ENCODE data around the gene KAZN.

DNA sequence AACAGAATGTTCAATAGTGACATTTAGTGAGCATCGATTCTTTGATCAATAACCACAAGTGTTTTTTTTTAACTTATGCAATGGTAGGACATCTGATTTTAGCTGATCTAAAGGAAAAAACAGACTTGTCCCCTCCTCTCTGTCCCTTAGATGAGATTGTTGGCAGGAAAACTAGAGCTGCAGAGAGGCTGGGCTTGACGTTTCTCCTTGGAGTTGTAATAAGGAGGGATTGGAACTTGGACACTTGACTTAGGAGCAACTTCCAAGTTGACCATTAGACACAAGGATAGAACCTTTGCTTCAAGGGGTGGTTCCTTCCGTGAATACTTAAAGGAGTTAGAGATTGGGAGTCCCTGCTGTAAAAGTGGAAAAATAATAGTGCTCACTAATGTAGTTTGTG, 49.9 kb downstream of the KAZN start:
- TF ChIP-seq ZNF335 (tag by site-specific recombination; conservative IDR thresholded peaks at IDR 0.05) = no peak
- TF ChIP-seq, protein P1, sequence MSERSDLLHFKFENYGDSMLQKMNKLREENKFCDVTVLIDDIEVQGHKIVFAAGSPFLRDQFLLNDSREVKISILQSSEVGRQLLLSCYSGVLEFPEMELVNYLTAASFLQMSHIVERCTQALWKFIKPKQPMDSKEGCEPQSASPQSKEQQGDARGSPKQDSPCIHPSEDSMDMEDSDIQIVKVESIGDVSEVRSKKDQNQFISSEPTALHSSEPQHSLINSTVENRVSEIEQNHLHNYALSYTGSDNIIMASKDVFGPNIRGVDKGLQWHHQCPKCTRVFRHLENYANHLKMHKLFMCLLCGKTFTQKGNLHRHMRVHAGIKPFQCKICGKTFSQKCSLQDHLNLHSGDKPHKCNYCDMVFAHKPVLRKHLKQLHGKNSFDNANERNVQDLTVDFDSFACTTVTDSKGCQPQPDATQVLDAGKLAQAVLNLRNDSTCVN (tag by site-specific recombination; optimal IDR thresholded peaks at IDR 0.05) = no peak

All from HEK293 (cell line).